GM21367 (cell line): ENCODE results near the gene SHC4.
"Not testable (repeated sequence)": the region's sequence is repeated elsewhere in the genome, so short reads cannot be mapped to it uniquely, and the experiment has no call there.

Experiments used
- ATAC-seq: cut with Tn5 transposase; IDR thresholded peaks from one replicate; pipeline ENCODE4 v1.9.1; 2021; ENCODE audit not compliant: unreplicated experiment

SHC4 gene

GRCh38 chr15:48963524-48964113 is at the start of gene SHC4:
SHC4 (minus strand) TSS chr15:48963919; CDS start chr15:48963015, 904 bp downstream.
- no peak for ATAC-seq

- ATAC-seq, result no peak
Measured at GRCh38 chr15:48999314-48999713, 35.6 kb upstream of the SHC4 start.

GRCh38 chr15:48996276-48996675 is 32.6 kb upstream of the SHC4 start:
- no peak for ATAC-seq

GRCh38 chr15:48993380-48993779 is 29.7 kb upstream of the SHC4 start:
- no peak for ATAC-seq

DNA sequence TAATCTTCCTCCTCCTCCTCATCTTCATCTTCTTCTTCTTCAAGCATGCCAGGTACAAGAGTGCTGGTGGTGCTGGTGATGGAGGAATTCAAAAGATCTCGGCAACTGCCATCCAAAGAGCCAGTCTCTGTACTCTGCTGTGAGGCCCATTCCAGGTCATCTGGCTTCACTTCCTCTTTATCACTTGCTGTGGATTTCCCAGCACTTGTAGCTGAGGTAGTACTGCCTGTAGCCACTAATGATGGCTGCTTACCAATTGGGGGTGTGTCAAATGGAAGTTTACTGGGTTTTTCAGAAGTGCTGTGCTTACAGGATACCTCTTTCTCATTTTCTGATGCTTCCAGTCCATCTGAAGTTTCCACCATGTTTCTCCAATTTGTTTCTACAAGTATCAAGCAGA is 28.8 kb upstream of the SHC4 start:
- peak; percentile 77 for ATAC-seq

- ATAC-seq, result no peak
Measured at GRCh38 chr15:48992096-48992495, 28.4 kb upstream of the SHC4 start.

GRCh38 chr15:48989170-48989569 is 25.5 kb upstream of the SHC4 start:
- no peak for ATAC-seq

DNA sequence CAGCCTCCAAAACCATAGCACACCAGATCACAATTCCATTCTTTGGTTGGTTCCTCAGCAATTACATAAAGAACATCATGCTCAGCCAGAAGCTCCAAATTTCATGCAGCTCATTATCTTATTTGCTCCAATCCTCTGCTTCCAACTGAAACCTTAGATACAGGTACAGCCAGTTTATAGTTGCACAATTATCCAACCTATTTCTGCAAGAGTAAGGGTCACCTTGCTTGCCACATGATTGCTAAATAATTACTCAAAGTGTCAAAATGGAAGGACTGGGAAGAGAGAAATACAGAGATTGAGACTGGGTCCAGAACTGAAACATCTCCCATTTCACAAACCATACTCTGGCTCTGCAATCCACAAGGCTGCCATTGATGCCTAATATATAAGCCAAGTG is 23.4 kb upstream of the SHC4 start:
- ATAC-seq, result no peak

DNA sequence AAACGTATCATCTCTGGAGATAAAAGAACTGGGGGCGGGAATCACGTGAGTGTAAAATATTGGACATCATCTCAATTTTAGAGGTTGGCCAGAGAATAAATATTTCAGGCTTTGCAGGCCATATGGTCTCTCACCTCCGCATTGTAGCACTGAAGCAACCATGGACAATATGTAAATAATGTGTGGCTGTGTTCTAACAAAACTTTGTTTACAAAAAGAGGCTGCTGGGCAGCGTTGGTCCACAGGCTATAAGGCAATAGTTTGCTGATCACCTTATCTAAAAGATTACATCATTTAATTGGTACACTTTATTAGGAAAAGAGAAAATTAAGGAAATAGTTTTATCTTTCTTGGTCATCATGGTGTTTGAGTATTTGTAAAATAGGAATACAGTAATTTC is 22.5 kb upstream of the SHC4 start:
- no peak for ATAC-seq

- ATAC-seq, result no peak
Measured at GRCh38 chr15:48985516-48985915, 21.8 kb upstream of the SHC4 start.

DNA sequence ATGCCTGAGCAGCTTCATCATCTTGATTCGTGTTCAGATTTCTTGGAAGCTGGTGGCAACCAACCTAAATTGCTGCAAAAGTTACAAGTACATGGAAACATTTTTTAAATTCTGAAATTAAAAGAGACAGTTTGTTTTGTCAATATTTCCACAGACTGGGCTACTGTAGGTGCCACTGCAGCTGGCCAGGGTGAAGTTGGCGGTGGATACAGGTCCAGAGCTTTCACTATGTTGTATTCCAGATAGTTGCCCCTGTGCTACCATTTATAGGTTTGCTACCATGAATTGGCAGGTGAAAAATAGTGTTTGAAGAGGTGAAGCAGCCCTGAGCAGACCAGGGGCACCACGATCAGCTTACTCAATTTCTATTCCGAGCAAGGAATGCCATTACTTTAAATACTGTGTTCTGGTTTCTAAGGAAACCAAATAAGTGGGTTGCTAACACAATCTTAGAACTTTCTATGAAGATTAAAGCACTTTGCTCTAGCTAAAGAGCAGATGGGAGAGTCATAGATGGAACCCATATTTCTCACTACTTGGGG is 21.2 kb upstream of the SHC4 start:
- ATAC-seq, result no peak

- no peak for ATAC-seq
Measured at GRCh38 chr15:48984021-48984710, 20.4 kb upstream of the SHC4 start.

GRCh38 chr15:48983300-48983699 is 19.6 kb upstream of the SHC4 start:
- no peak for ATAC-seq

GRCh38 chr15:48981941-48982340 is 18.2 kb upstream of the SHC4 start:
- ATAC-seq, result no peak

GRCh38 chr15:48978638-48979037 is 14.9 kb upstream of the SHC4 start:
- ATAC-seq, result no peak

DNA sequence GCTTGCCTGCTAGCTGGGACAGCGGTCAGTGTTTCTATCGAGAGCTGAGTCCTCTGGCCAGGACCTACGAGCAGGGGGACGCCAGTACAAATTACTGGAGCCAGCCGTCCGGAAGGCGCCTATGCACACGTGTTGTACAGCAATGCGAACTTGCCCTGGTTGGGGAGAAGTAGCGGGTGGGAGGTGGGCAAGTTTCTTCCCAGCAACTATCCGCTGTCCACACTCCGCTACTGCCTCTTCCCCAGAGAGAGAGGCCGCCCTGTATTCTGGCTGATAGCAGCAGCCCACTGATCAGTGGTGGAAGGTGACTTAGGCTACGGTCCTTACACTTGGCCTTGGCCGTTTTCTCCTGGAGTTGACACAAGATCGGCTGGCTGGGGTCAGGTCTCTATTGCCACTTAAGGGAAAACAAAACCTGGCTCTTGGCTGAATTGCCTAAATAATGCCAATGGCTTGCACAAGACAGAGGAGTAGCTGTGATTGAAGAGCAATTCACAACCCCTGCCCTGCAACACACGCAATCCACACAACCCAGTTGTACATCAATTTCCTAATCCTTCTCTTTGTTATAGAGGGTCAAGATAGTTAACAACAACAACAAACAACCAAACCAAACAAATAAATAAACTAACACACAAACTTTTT is 12.8 kb upstream of the SHC4 start:
- ATAC-seq, result no peak

GRCh38 chr15:48975472-48976419 is 12.0 kb upstream of the SHC4 start:
- peak; percentile 95 for ATAC-seq

GRCh38 chr15:48974882-48975281 is 11.2 kb upstream of the SHC4 start:
- no peak for ATAC-seq

- ATAC-seq, result no peak
Measured at GRCh38 chr15:48972750-48973503, 9.2 kb upstream of the SHC4 start.

GRCh38 chr15:48970926-48971325 is 7.2 kb upstream of the SHC4 start:
- not testable (repeated sequence) for ATAC-seq
